Activated CD8-positive, alpha-beta memory T cell treated with anti-CD3 and anti-CD28 coated beads, Interleukin-2, amount 50 U/mL, for 24 hours (primary cell): Measurements from ENCODE around the gene RAPGEF6.
"Not testable (repeated sequence)": the region's sequence is repeated elsewhere in the genome, so short reads cannot be mapped to it uniquely, and the experiment has no call there.

ENCODE experiments used
- DNase-seq: peaks from one replicate; pipeline ENCODE4 v3.0.0-alpha.2; 2020; ENCODE audit errors: extremely low read depth

The RAPGEF6 gene

GRCh38 chr5:131496400-131496713, 138.7 kb downstream of the RAPGEF6 start:
- no peak for DNase-seq

- DNase-seq: no peak
These were observed 139.3 kb downstream of the RAPGEF6 start for GRCh38 chr5:131495536-131496399.

GRCh38 chr5:131491749-131492148, 143.3 kb downstream of the RAPGEF6 start:
- DNase-seq: no peak

GRCh38 chr5:131488463-131488862, 146.6 kb downstream of the RAPGEF6 start:
- DNase-seq: no peak

- not testable (repeated sequence) for DNase-seq
These were observed 147.7 kb downstream of the RAPGEF6 start for GRCh38 chr5:131487371-131487770.

GRCh38 chr5:131482617-131483016, 152.4 kb downstream of the RAPGEF6 start:
- no peak for DNase-seq

GRCh38 chr5:131481569-131481968, 153.5 kb downstream of the RAPGEF6 start:
- DNase-seq: no peak

- no peak for DNase-seq
These were observed 159.5 kb downstream of the RAPGEF6 start for GRCh38 chr5:131475541-131475941.

- no peak for DNase-seq
These were observed 161.3 kb downstream of the RAPGEF6 start for GRCh38 chr5:131473731-131474130.

- DNase-seq: no peak
These were observed 168.8 kb downstream of the RAPGEF6 start for GRCh38 chr5:131466171-131466766.

- no peak for DNase-seq
These were observed 171.4 kb downstream of the RAPGEF6 start for GRCh38 chr5:131463656-131464055.

GRCh38 chr5:131462454-131462853, 172.6 kb downstream of the RAPGEF6 start:
- no peak for DNase-seq

- no peak for DNase-seq
These were observed 173.3 kb downstream of the RAPGEF6 start for GRCh38 chr5:131461742-131462141.

GRCh38 chr5:131460867-131461572, 174.0 kb downstream of the RAPGEF6 start:
- no peak for DNase-seq

- DNase-seq: no peak
These were observed 174.9 kb downstream of the RAPGEF6 start for GRCh38 chr5:131460133-131460532.

GRCh38 chr5:131459216-131459615, 175.8 kb downstream of the RAPGEF6 start:
- DNase-seq: no peak

- no peak for DNase-seq
These were observed 177.8 kb downstream of the RAPGEF6 start for GRCh38 chr5:131457193-131457592.

- DNase-seq: no peak
These were observed 184.1 kb downstream of the RAPGEF6 start for GRCh38 chr5:131450941-131451340.

- DNase-seq: no peak
These were observed 193.8 kb downstream of the RAPGEF6 start for GRCh38 chr5:131441184-131441583.

GRCh38 chr5:131436081-131436480, 198.9 kb downstream of the RAPGEF6 start:
- no peak for DNase-seq

- DNase-seq: no peak
These were observed 201.9 kb downstream of the RAPGEF6 start for GRCh38 chr5:131433109-131433508.

- DNase-seq: no peak
These were observed 203.2 kb downstream of the RAPGEF6 start for GRCh38 chr5:131431794-131432193.

- no peak for DNase-seq
These were observed 204.2 kb downstream of the RAPGEF6 start for GRCh38 chr5:131430794-131431193.
